ENCODE results near the gene STK33. TPM values are rescaled to one million over a fixed set of nuclear protein-coding genes. Genes with fewer than 3 reads are reported as not detected.

STK33 gene
- total RNA-seq, 1 donor from 2014 or later = 17.9 TPM

DNA sequence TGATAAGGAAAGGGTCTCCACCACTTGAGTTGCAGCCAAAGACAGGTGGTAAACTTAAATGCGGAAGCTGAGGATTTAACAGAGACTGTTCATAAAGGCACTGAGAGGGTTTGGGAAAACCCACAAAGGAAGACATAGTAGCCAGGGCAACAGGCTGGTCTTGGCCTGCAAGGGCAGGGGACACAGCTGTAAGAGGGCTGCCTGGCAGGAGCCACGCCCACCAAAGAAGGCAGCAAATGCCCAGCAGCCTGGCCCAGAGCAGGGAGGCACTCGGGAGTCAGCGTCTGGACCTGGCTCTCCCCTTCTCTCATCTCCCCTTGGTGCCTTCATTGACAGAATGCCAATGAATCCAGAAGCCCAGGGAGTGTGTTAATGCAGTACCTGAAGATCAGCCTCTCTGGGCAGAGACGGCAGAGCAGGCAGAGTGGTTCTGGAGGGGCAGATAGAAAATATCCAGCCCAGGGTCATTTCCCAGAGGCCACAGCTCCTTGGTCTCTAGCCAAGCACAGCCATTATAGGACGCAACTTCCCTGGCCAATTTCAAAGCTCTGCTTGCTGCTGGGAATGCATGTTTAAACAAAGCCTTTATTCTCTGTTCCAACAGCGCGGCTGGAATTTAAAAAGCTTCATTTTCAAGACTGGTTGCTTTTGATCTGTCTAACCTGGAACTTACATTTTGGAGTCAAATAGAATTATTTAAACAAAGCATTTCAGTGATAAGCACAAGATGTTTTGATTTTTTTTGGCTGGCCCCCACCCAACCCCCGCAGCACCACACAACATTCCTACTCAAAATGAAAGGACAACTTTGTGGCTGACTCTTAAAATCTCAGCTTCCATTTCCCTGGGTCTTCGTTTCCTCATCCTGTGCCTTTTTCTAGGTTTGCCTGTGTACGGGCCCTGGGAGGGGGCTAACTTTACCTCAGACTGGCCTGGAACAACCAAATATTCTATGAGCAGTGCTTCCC lies 204.7 kb downstream of the STK33 start:
- no peak for DNase-seq (ENCODE audit: low spot score)
- H3K4me3 Mint-ChIP-seq (ENCODE audit: unreplicated experiment) = no peak overlapping the region
- no peaks in the 10 kb centered on the region for H3K36me3 Mint-ChIP-seq (ENCODE audit: low read depth, unreplicated experiment)
- TF ChIP-seq, protein P1, sequence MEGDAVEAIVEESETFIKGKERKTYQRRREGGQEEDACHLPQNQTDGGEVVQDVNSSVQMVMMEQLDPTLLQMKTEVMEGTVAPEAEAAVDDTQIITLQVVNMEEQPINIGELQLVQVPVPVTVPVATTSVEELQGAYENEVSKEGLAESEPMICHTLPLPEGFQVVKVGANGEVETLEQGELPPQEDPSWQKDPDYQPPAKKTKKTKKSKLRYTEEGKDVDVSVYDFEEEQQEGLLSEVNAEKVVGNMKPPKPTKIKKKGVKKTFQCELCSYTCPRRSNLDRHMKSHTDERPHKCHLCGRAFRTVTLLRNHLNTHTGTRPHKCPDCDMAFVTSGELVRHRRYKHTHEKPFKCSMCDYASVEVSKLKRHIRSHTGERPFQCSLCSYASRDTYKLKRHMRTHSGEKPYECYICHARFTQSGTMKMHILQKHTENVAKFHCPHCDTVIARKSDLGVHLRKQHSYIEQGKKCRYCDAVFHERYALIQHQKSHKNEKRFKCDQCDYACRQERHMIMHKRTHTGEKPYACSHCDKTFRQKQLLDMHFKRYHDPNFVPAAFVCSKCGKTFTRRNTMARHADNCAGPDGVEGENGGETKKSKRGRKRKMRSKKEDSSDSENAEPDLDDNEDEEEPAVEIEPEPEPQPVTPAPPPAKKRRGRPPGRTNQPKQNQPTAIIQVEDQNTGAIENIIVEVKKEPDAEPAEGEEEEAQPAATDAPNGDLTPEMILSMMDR (IDR thresholded peaks at IDR 0.05; ENCODE audit: unreplicated experiment) = no peak
- no peaks in the 10 kb centered on the region for H3K27me3 Mint-ChIP-seq (ENCODE audit: unreplicated experiment)
- H3K4me1 Mint-ChIP-seq (ENCODE audit: unreplicated experiment) = peaks cover 10% of the 10 kb centered on the region
- H3K9me3 Mint-ChIP-seq (ENCODE audit: unreplicated experiment) = no peaks in the 10 kb centered on the region
- no peak overlapping the region for H3K27ac Mint-ChIP-seq (ENCODE audit: unreplicated experiment)

DNA sequence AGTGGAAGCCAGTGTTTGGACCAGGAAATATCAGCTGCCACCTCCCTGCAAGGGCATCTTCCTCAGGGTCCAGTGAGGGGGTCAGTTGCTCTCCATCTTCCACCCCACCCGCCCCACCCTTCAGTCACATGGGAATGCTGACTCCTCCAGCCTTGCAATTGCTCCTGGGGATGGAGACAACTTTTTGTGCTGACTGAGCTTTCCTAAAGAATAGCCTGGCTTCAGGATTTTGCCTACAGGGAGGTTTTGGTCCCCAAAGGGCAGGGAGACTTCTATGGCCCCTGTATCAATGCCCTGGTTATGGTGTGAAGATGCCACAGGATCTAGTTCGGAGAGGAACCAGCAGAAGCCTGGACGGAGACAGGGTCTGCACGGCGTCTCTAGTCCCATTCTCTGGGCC lies 206.3 kb downstream of the STK33 start:
- no peak for DNase-seq (ENCODE audit: low spot score)
- H3K36me3 Mint-ChIP-seq (ENCODE audit: low read depth, unreplicated experiment) = no peaks in the 10 kb centered on the region
- no peak overlapping the region for H3K27ac Mint-ChIP-seq (ENCODE audit: unreplicated experiment)
- no peaks in the 10 kb centered on the region for H3K27me3 Mint-ChIP-seq (ENCODE audit: unreplicated experiment)
- TF ChIP-seq, protein P1 (IDR thresholded peaks at IDR 0.05; ENCODE audit: unreplicated experiment) = no peak
- no peaks in the 10 kb centered on the region for H3K9me3 Mint-ChIP-seq (ENCODE audit: unreplicated experiment)
- no peak overlapping the region for H3K4me3 Mint-ChIP-seq (ENCODE audit: unreplicated experiment)
- H3K4me1 Mint-ChIP-seq (ENCODE audit: unreplicated experiment) = peaks cover 10% of the 10 kb centered on the region

DNA sequence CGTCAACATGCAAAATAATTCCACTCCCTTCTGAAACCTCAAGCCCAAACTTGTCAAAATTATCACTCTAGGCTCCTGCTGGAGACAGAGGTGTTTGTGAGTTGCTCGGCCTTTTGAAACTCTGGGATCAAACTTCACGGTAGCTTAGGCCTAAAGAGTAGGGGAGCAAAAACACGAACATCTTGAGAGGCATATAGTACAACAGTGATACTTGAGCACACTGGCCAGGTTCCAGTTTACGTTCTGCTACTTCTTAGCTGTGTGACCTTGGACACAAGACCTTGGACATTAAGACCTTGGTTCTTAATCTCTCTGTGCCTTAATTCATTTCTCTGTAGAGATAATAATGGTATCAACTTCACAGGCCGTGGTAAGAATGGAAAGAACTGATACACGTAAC lies 206.9 kb downstream of the STK33 start:
- H3K27me3 Mint-ChIP-seq (ENCODE audit: unreplicated experiment) = no peaks in the 10 kb centered on the region
- no peak for DNase-seq (ENCODE audit: low spot score)
- no peaks in the 10 kb centered on the region for H3K36me3 Mint-ChIP-seq (ENCODE audit: low read depth, unreplicated experiment)

DNA sequence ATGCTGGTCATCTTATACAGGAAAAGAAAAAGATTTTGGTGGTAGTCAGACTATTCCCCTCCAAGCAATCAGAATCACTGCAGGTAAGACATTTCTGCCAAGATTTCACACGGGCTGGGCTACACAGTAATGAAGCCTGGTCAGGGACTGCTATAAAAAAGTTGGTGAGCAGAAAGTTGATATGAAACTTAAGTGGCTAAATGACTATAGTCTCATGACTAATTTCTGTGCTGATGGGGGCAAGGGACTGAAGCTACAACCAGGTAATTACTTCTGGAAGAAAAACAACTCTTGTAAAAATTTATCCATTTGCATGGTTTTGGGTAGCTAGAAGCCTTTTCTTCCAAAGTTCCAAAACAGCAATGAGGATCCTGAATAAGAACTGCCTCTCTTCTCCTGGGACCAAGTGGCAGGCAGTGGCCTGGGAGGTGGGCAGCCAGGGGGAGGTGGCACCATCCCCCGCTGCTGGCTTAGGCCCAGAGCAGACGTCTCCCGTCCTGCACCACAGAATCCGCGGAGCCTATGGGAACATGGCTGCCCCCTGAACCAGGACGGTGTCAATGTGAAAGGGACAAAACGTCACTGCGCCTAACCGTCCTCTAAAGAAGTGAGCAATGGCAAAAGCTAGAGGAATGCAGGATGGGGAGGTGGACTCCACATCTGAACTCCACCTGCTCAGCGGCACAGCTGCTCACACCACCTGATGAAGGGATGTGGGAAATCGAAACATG lies 207.7 kb downstream of the STK33 start:
- no peak for DNase-seq (ENCODE audit: low spot score)
- TF ChIP-seq, protein P1 (IDR thresholded peaks at IDR 0.05; ENCODE audit: unreplicated experiment) = no peak
- Mint-ChIP-seq H3K9me3 (ENCODE audit: unreplicated experiment) (no peaks in the 10 kb centered on the region), H3K4me3 (ENCODE audit: unreplicated experiment) (no peak overlapping the region), H3K27ac (ENCODE audit: unreplicated experiment) (no peak overlapping the region), H3K4me1 (ENCODE audit: unreplicated experiment) (peaks cover 10% of the 10 kb centered on the region), H3K27me3 (ENCODE audit: unreplicated experiment) (no peaks in the 10 kb centered on the region), H3K36me3 (ENCODE audit: low read depth, unreplicated experiment) (no peaks in the 10 kb centered on the region)

More for the DNA sequence above, 206.9 kb downstream of the STK33 start:
- TF ChIP-seq, protein P1 (IDR thresholded peaks at IDR 0.05; ENCODE audit: unreplicated experiment) = no peak
- Mint-ChIP-seq H3K4me3 (ENCODE audit: unreplicated experiment) (no peak overlapping the region), H3K9me3 (ENCODE audit: unreplicated experiment) (no peaks in the 10 kb centered on the region), H3K4me1 (ENCODE audit: unreplicated experiment) (peaks cover 10% of the 10 kb centered on the region), H3K27ac (ENCODE audit: unreplicated experiment) (no peak overlapping the region)

Measured in endothelial cell (in vitro differentiated cells).